Stimulated activated naive B cell treated with anti-CD40 and anti-IgM and Interleukin-4, amounts not matched to agents 10 μg/mL and 1 μg/mL and 100 μg/mL, for 72 hours (primary cell): ENCODE results near the gene NTMT2.
A peak's percentile ranks its signal among the peaks of the same experiment; 100 is the strongest.
"Not testable (repeated sequence)": the region's sequence is repeated elsewhere in the genome, so short reads cannot be mapped to it uniquely, and the experiment has no call there.

Source experiments
- ATAC-seq, 2 donors: fragments of 150-1000 bp; cut with Tn5 transposase; replicated peaks; 2 replicates each; pipeline ENCODE4 v1.10.0; 2021; ENCODE audit warnings: moderate library complexity in 1 of 2
- DNase-seq: peaks from one replicate; pipeline ENCODE4 v3.0.0; 2021
- H3K27ac Mint-ChIP-seq: one replicate; pipeline ENCODE4 v1.8.0; 2022; ENCODE audit warnings: mild to moderate bottlenecking, mixed read lengths
- H3K27me3 Mint-ChIP-seq, 2 donors: one replicate each; pipeline ENCODE4 v1.8.0; 2022; ENCODE audit warnings: mixed read lengths in 2 of 2
- H3K36me3 Mint-ChIP-seq, 2 donors: one replicate each; pipeline ENCODE4 v1.8.0; 2022; ENCODE audit warnings: mixed read lengths in 2 of 2, mild to moderate bottlenecking in 1 of 2
- H3K4me1 Mint-ChIP-seq, 2 donors: one replicate each; pipeline ENCODE4 v1.8.0; 2022; ENCODE audit warnings: mixed read lengths in 2 of 2, mild to moderate bottlenecking in 1 of 2
- H3K4me3 Mint-ChIP-seq, 2 donors: one replicate each; pipeline ENCODE4 v1.8.0; 2022; ENCODE audit warnings: mild to moderate bottlenecking in 2 of 2, mixed read lengths in 2 of 2, moderate library complexity in 1 of 2
- H3K9me3 Mint-ChIP-seq, 2 donors: one replicate each; pipeline ENCODE4 v1.8.0; 2022; ENCODE audit warnings: mixed read lengths in 2 of 2, mild to moderate bottlenecking in 1 of 2

The NTMT2 gene

DNA sequence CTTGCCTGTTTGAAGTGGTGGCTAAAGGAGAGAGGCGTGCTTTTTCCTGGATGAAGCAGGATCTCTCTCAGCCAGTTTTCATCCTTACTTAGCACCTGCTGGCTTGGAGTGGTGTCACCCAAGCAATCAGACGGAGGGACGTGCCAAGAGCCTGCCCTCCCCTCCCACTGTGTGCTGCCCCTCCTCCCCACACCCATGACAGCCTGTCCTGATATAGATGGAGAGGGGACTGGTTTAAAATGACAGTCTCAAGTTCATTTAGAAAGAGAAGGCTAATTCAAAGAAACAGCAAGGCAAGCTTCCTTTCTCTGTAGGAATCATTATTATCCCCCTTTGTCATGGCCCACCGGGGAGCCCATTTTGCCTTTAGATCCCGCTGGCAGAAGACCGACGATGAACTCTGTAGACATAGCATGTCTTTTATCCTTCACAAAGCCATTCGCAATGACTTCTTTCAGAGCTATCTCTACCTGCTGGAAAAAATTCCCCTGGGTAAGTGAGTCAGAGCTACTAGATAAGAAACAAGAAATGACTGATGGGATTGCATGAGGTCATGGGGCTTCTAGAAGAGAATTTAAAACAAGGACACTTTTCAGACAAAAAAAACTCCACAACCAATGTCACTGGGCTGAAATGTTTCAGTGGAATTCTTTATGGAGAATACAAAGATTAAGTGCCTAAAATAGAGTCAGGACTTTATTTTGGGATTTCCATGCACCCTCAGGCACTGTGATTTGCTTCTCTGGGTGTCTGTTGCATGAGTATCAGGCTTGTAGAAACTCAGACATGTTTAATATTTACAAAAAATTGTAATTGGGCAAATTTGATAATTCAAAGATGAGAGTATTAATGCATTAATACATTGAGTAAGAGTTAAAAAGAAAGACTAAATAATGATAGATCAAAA is at the start of gene NTMT2:
TSS of gene NTMT2 (plus strand) at position 190 of the 907 bp plus-strand sequence. CDS start at position 339, 149 bp downstream.
- H3K4me1 Mint-ChIP-seq = no peaks in the 10 kb centered on the region
- H3K4me3 Mint-ChIP-seq = no peak within 1 kb of the TSS
- no peak for ATAC-seq
- H3K27ac Mint-ChIP-seq = no peak within 1 kb of the TSS
- H3K9me3 Mint-ChIP-seq = peaks cover 5 to 12% of the 10 kb centered on the region in 2 donors
- H3K36me3 Mint-ChIP-seq = no peaks in the 10 kb centered on the region
- H3K27me3 Mint-ChIP-seq = peaks cover 9 to 10% of the 10 kb centered on the region in 2 donors
- DNase-seq = no peak

DNA sequence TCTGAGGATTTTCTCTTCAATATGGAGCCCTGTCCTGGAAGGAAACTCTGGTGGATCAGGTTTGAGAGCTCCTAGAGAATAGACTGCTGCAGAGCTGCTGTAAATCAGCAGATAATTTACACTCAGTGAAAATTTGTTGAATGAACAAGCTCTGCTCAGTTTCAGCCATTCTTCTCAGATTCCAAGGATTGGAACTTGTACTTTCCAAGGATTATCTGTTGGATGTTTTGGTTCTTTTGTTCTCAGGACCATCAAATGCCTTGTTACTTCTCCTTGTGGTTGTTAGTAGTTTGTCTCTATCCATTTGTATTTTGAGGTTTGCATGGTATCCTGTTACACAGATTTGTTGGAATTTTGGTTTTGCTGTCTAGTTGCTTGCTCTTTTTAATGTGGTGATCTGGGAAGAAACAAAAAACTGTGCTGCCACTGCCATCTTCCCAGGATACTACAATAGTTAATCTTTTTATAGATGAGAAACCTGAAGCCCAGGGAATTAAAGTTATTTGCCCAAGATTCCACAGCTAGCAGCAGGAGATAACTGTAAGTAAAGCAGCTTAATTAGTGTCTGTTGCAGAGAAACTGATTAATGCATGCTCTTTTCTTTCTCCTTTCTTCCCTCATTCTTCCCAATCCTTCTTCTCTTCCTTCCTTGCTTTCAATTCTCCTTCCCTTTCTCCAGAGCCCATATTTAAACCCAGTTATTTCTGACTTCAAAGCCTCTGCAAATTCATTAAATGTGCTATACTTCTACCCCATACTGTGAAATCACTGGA is 49.6 kb upstream of the NTMT2 start:
- ATAC-seq (no peak), DNase-seq (no peak)
- H3K9me3 Mint-ChIP-seq = peaks cover 8 to 9% of the 10 kb centered on the region in 2 donors
- peaks cover 0 to 3% of the 10 kb centered on the region in 2 donors for H3K36me3 Mint-ChIP-seq
- H3K27ac Mint-ChIP-seq = no peak overlapping the region
- H3K4me3 Mint-ChIP-seq = no peak overlapping the region
- H3K4me1 Mint-ChIP-seq = no peaks in the 10 kb centered on the region
- H3K27me3 Mint-ChIP-seq = peaks cover 15 to 23% of the 10 kb centered on the region in 2 donors

DNA sequence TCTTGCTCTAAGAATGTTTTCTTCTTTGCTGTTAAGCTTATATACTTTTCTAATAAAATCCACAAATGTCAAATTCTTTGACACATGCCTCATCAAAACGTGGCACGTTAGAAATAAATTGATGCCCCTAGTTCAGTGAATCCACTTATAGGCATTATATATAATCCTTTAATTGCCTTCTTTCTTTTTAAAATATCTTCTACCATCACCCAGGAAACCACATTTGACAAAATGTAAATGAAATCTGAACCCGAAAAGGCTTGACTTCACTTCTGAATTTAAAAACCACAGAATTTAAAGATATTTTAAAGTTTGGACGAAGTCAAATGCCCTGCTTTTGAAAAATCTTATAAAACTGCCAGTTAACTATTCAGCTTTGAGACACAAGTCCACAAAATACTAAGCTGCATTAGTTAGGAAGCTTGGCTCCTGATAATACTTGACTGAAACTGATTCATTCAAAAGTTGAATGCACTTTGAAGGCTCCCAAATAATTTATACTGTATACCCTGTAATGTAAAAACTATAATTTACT is 48.9 kb upstream of the NTMT2 start:
- H3K27ac Mint-ChIP-seq = no peak overlapping the region
- H3K9me3 Mint-ChIP-seq = peaks cover 5 to 6% of the 10 kb centered on the region in 2 donors
- no peak overlapping the region for H3K4me3 Mint-ChIP-seq
- H3K4me1 Mint-ChIP-seq = no peaks in the 10 kb centered on the region
- DNase-seq (no peak), ATAC-seq (no peak)
- peaks cover 0 to under 1% of the 10 kb centered on the region in 2 donors for H3K36me3 Mint-ChIP-seq
- H3K27me3 Mint-ChIP-seq = peaks cover 15 to 23% of the 10 kb centered on the region in 2 donors

DNA sequence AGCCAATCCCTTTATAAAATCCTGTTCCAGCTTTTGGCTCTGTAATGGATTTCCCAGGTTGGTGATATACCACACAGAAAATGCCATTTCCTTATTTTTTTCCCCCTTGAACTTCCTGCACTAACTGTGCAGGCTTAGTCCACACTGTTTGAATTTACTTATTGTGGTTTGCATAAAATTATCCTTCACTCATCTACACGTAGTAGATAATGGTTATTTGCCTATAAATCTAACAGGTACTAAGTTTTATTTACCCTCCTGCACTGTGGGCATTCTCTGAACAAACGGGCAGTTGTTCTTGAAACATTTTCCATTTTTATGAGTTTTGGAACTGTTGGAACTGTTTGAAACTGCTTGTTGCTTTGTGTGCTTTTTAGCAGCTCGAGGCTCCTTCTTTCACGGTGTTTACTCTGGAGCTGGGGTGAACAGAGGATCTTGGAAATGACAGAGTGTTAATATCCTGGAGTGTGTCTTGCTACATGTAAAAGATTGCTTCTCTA is 48.3 kb upstream of the NTMT2 start:
- Mint-ChIP-seq H3K36me3 (no peaks in the 10 kb centered on the region), H3K27me3 (peaks cover 15 to 23% of the 10 kb centered on the region in 2 donors), H3K9me3 (peaks cover 5 to 6% of the 10 kb centered on the region in 2 donors), H3K4me1 (no peaks in the 10 kb centered on the region), H3K27ac (no peak overlapping the region), H3K4me3 (no peak overlapping the region)
- no peak for DNase-seq
- no peak for ATAC-seq

DNA sequence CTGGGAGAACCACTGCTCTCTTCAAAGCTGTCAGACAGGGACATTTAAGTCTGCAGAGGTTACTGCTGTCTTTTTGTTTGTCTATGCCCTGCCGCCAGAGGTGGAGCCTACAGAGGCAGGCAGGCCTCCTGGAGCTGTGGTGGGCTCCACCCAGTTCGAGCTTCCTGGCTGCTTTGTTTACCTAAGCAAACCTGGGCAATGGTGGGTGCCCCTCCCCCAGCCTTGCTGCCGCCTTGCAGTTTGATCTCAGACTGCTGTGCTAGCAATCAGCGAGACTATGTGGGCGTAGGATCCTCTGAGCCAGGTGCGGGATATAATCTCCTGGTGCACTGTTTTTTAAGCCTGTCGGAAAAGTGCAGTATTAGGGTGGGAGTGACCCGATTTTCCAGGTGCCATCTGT is 32.6 kb upstream of the NTMT2 start:
- not testable (repeated sequence) for DNase-seq, H3K9me3 Mint-ChIP-seq, H3K4me3 Mint-ChIP-seq, ATAC-seq, H3K27ac Mint-ChIP-seq, H3K36me3 Mint-ChIP-seq, H3K4me1 Mint-ChIP-seq
- H3K27me3 Mint-ChIP-seq = peaks cover 3 to 14% of the 10 kb centered on the region in 2 donors

DNA sequence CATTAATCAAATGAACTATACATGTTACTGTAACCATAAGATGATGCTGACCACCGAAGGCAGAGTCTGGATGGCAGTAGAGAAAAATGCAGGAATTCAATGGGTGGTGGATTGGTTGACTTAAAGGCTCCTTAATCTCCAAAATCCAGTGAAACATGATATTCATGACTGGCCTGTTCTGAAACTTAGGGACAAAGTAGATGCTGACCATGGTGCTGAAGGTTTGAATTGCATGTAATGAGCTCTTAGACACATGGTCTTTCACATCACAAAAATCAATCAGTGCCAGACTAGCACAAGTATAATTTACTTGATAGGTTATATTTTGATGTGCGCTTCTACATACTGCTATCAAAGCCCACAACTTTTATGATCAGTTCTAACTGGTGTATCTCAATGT is 30.9 kb upstream of the NTMT2 start:
- ATAC-seq (no peak), DNase-seq (no peak)
- no peak overlapping the region for H3K4me3 Mint-ChIP-seq
- peaks cover 8 to 14% of the 10 kb centered on the region in 2 donors for H3K27me3 Mint-ChIP-seq
- H3K27ac Mint-ChIP-seq = no peak overlapping the region
- no peaks in the 10 kb centered on the region for H3K36me3 Mint-ChIP-seq
- H3K9me3 Mint-ChIP-seq = peaks cover 8% of the 10 kb centered on the region in 2 donors
- no peaks in the 10 kb centered on the region for H3K4me1 Mint-ChIP-seq

DNA sequence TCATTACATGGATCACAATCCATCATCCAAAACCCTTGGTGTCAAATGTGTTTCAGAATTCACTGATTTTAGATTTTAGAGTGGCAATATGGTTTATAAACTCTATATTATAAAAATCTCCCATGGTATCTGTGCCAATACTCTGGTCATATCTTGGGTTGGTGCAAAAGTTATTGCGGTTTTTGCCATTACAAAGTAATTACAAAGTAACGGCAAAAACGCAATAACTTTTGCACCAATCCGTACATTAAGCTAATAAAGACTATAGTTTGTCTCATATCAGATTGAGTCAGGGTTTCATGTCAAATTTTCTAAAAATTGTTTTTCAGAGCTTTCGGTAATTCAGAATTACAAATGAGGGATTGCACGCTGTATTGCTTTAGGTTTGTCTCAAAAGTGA is 23.4 kb upstream of the NTMT2 start:
- ATAC-seq (no peak), DNase-seq (no peak)
- H3K27ac Mint-ChIP-seq = no peak overlapping the region
- peaks cover 6 to 10% of the 10 kb centered on the region in 2 donors for H3K9me3 Mint-ChIP-seq
- H3K4me1 Mint-ChIP-seq = peaks cover 0 to 2% of the 10 kb centered on the region in 2 donors
- H3K36me3 Mint-ChIP-seq = peaks cover 0 to 2% of the 10 kb centered on the region in 2 donors
- H3K4me3 Mint-ChIP-seq = no peak overlapping the region
- peaks cover 0 to 8% of the 10 kb centered on the region in 2 donors for H3K27me3 Mint-ChIP-seq

DNA sequence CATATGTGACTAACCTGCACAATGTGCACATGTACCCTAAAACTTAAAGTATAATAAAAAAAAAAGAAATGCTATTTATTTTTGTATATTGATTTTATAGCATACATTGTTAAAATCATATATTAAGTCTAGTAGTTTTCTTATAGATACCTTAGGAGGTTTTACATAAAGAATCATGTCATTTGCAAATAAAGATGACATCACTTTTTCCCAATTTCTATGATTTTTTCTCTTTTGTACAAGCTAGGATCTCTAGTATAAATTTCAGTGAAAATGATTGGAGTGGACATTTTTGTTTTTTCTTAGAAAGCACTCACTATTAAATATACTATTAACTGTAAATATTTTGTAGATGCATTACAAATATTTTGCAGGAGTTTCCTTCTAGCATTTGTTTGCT is 20.5 kb upstream of the NTMT2 start:
- H3K4me1 Mint-ChIP-seq = peaks cover 0 to 2% of the 10 kb centered on the region in 2 donors
- no peak for ATAC-seq
- peaks cover 6 to 8% of the 10 kb centered on the region in 2 donors for H3K9me3 Mint-ChIP-seq
- DNase-seq = no peak
- no peaks in the 10 kb centered on the region for H3K27me3 Mint-ChIP-seq
- H3K36me3 Mint-ChIP-seq = peaks cover 0 to 2% of the 10 kb centered on the region in 2 donors
- H3K27ac Mint-ChIP-seq = no peak overlapping the region
- H3K4me3 Mint-ChIP-seq = no peak overlapping the region

DNA sequence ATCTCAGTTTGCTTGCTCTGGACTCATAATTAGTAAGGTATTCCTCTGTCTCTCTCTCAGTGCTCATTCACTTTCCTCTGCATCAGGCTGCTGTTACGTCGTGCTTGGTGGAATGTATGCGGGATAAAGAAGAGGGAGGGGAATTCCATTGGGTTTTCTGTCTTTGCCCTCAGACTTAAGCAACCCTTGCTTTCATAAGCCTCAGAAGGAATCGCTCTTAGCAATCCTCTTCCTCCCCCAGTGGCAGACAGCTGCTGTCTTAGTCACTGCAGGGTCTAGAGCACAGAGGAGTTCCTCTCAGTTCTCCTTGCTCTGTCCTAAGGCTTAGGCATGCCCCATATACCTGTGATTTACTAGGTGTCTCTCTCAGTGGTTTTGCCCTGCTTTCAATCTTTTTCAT is 19.1 kb upstream of the NTMT2 start:
- H3K4me3 Mint-ChIP-seq = no peak overlapping the region
- no peak overlapping the region for H3K27ac Mint-ChIP-seq
- peaks cover 6 to 8% of the 10 kb centered on the region in 2 donors for H3K27me3 Mint-ChIP-seq
- DNase-seq = no peak
- peak; percentile 57 to 90 for ATAC-seq
- H3K9me3 Mint-ChIP-seq = peaks cover 6 to 8% of the 10 kb centered on the region in 2 donors
- peaks cover 0 to 2% of the 10 kb centered on the region in 2 donors for H3K36me3 Mint-ChIP-seq
- peaks cover 0 to 2% of the 10 kb centered on the region in 2 donors for H3K4me1 Mint-ChIP-seq

DNA sequence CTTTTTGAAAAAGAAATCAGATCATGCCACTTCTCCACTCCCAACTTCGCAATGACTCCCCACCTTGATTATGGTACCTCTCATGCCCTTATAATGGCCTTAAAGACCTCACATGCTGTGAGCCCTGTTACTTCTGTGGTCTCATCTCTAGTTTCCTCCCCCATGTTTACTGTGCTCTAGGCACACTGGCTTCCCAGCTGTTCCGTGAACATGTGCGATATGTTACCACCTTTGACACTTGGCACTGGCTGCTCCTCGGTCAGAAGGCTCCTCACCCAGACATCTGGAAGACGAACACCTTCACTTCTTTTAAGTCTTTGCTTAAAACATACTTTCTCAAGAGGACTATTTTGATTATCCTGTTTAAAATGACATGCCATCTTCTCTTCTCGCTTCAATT is 14.3 kb upstream of the NTMT2 start:
- Mint-ChIP-seq H3K27ac (no peak overlapping the region), H3K4me3 (no peak overlapping the region), H3K36me3 (no peaks in the 10 kb centered on the region), H3K4me1 (peaks cover 0 to 2% of the 10 kb centered on the region in 2 donors), H3K27me3 (peaks cover 8 to 11% of the 10 kb centered on the region in 2 donors), H3K9me3 (no peaks in the 10 kb centered on the region)
- DNase-seq = no peak
- ATAC-seq = no peak

DNA sequence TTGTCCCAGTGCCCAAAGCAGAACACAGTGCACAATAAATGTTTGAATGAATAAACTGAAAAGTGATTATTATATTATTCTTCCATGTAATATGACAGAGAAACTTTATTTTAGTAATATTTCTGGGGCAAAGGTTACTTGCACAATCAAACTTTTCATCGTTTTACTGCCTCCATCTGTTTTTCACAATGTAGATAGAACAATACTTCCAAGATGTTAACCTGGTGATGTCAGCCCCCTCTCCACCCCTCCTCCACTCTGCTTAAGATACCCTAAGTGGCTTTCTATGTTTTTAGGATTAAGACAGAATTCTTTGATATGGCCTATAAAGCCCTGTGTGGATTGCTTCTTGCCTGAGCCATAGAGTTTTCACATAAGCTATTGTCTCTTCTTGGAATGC is 13.8 kb upstream of the NTMT2 start:
- DNase-seq = no peak
- no peaks in the 10 kb centered on the region for H3K36me3 Mint-ChIP-seq
- ATAC-seq = no peak
- H3K9me3 Mint-ChIP-seq = no peaks in the 10 kb centered on the region
- peaks cover 10 to 13% of the 10 kb centered on the region in 2 donors for H3K27me3 Mint-ChIP-seq
- no peak overlapping the region for H3K27ac Mint-ChIP-seq
- H3K4me3 Mint-ChIP-seq = no peak overlapping the region
- no peaks in the 10 kb centered on the region for H3K4me1 Mint-ChIP-seq

DNA sequence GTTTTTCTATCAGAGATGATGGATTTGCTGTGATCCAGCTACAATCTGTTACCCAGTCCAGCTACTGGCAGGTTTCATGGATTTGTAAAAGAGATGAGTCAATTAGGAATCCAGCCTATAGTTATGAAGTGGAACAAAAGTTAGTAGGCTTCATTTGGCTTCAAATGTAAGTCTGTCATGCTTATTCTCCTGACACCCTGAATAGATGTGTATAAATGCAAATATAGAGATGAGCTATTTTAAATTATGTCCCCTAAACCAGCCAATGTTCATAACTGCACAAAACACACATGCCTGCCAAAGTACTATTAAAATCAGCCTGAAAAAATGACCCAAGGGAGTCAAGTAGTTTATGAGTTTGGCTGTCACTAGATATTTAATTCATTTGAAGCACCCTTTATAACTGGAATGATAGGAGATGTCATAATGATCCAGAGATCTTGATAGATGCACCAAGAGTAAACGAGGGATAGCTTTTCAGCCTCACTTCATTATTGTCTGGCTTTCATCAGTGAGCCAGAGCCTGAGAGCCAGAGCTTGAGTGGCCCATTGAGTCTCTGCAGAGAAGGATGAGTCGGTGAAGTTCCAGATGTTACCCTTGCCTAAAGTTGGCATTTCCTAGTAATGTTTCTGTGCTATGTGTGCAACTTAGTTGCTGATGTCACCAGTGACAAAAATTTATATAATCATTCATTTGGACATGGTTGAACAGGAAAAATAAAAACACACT is 11.8 kb upstream of the NTMT2 start:
- ATAC-seq = no peak
- Mint-ChIP-seq H3K9me3 (no peaks in the 10 kb centered on the region), H3K27me3 (peaks cover 12 to 19% of the 10 kb centered on the region in 2 donors), H3K4me1 (no peaks in the 10 kb centered on the region), H3K27ac (no peak overlapping the region), H3K36me3 (no peaks in the 10 kb centered on the region), H3K4me3 (no peak overlapping the region)
- DNase-seq = no peak

DNA sequence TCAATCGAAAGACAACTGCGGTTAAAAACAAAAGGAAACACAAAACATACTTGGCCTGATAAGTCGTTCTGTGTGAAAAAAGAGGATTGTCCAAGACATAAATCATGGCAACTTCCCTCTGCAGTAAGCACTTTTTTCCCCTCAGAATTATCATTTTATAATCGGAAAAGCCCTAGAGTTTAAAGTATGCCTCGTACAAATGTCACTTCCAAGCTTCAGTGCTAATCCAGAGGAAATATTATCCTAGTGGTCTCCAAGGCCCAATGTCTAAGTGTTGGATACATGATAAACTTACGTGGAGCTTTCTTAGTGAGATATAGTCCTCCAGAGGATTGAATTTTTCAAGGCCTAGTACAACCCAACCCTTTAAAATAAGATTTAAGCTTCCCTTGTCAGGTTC is 11.2 kb upstream of the NTMT2 start:
- Mint-ChIP-seq H3K4me1 (no peaks in the 10 kb centered on the region), H3K4me3 (no peak overlapping the region), H3K36me3 (no peaks in the 10 kb centered on the region), H3K27me3 (peaks cover 12 to 19% of the 10 kb centered on the region in 2 donors), H3K27ac (no peak overlapping the region), H3K9me3 (no peaks in the 10 kb centered on the region)
- ATAC-seq (no peak), DNase-seq (no peak)

DNA sequence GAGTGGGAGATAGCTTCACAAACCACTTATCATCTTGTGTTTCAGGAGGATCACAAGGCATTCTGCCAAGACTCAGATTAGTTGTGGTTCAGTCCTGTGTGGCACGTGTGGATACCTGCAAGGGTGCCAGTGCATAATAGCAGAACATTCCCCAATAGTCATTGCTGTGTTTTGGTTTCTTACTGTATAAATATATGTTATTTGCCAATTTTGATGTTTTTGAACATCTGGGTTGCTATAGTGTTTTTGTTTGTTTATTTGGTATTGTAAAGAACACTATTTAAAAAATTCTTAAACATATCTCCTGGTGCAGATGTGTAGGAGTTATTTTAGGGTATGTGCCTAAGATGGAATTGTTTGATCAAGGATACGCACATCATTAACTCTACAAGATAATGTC is 5.4 kb upstream of the NTMT2 start:
- peaks cover 9 to 17% of the 10 kb centered on the region in 2 donors for H3K27me3 Mint-ChIP-seq
- H3K4me3 Mint-ChIP-seq = no peak overlapping the region
- H3K9me3 Mint-ChIP-seq = peaks cover 5 to 12% of the 10 kb centered on the region in 2 donors
- ATAC-seq = no peak
- no peaks in the 10 kb centered on the region for H3K36me3 Mint-ChIP-seq
- no peaks in the 10 kb centered on the region for H3K4me1 Mint-ChIP-seq
- no peak for DNase-seq
- no peak overlapping the region for H3K27ac Mint-ChIP-seq
